Neural cell (in vitro differentiated cells): ENCODE measurements around the gene TMEM272. TPM values are rescaled to one million over a fixed set of nuclear protein-coding genes. Genes with fewer than 3 reads are reported as not detected.

Experiments
- H2AFZ ChIP-seq: fragments of 200-600, 300-800 bp; sonication (generic), shearing (Covaris generic); 2 replicates; pipeline ENCODE4 v1.6.0; 2014; ENCODE audit warnings: low read depth, mild to moderate bottlenecking, antibody characterized with exemption, low read length, moderate library complexity
- H3F3A ChIP-seq: fragments of 200-600 bp; shearing (Covaris generic); 2 replicates; pipeline ENCODE4 v1.6.1; 2016; ENCODE audit warnings: mild to moderate bottlenecking, moderate library complexity, mixed read lengths, antibody characterized with exemption, low read length; ENCODE audit not compliant: insufficient read depth, poor library complexity, severe bottlenecking
- H3K27ac ChIP-seq: fragments of 200-600, 300-800 bp; sonication (generic), shearing (Covaris generic); 2 replicates; pipeline ENCODE4 v1.5.1; 2014; ENCODE audit warnings: mild to moderate bottlenecking, low read length, moderate library complexity
- H3K27me3 ChIP-seq: fragments of 300-800, 200-600 bp; sonication (generic), shearing (Covaris generic); 2 replicates; pipeline ENCODE4 v1.6.0; 2014; ENCODE audit warnings: mild to moderate bottlenecking, low read depth, low read length, moderate library complexity; ENCODE audit not compliant: insufficient read depth
- H3K36me3 ChIP-seq: fragments of 300-800, 200-600 bp; sonication (generic), shearing (Covaris generic); 2 replicates; pipeline ENCODE4 v1.5.1; 2014; ENCODE audit warnings: mild to moderate bottlenecking, antibody characterized with exemption, low read length, moderate library complexity; ENCODE audit not compliant: insufficient read depth
- H3K4me2 ChIP-seq: fragments of 300-800, 200-600 bp; sonication (generic), shearing (Covaris generic); 2 replicates; pipeline ENCODE4 v1.6.0; 2014; ENCODE audit warnings: mild to moderate bottlenecking, low read length
- H3K4me3 ChIP-seq: fragments of 300-800, 200-600 bp; sonication (generic), shearing (Covaris generic); 2 replicates; pipeline ENCODE4 v1.5.1; 2014; ENCODE audit warnings: mild to moderate bottlenecking, low read length, moderate library complexity
- H3K79me2 ChIP-seq: fragments of 200-600 bp; shearing (Covaris generic); replicated peaks from 2 replicates; pipeline ENCODE4 v1.6.0; 2014; ENCODE audit warnings: mild to moderate bottlenecking, low read length, moderate library complexity; ENCODE audit not compliant: insufficient read depth
- H3K9ac ChIP-seq: fragments of 300-800, 200-600 bp; sonication (generic), shearing (Covaris generic); 2 replicates; pipeline ENCODE4 v1.6.1; 2016; ENCODE audit warnings: mild to moderate bottlenecking, low read length, mixed read lengths
- H3K9me2 ChIP-seq: fragments of 200-600 bp; shearing (Covaris generic); 2 replicates; pipeline ENCODE4 v1.6.1; 2016; ENCODE audit warnings: mild to moderate bottlenecking, low read length, mixed read lengths; ENCODE audit not compliant: insufficient read depth
- H3K9me3 ChIP-seq: fragments of 200-600, 300-800 bp; sonication (generic), shearing (Covaris generic); 2 replicates; pipeline ENCODE4 v1.6.1; 2016; ENCODE audit warnings: mild to moderate bottlenecking, mixed run types, low read length, moderate library complexity, mixed read lengths
- H4K20me1 ChIP-seq: fragments of 200-600 bp; shearing (Covaris generic); 2 replicates; pipeline ENCODE4 v1.6.1; 2016; ENCODE audit warnings: mild to moderate bottlenecking, mixed run types; ENCODE audit not compliant: insufficient read depth
- CTCF ChIP-seq: fragments of 450-650 bp; IDR thresholded peaks from 2 replicates; pipeline ENCODE4 v1.5.1; 2014; ENCODE audit warnings: antibody characterized with exemption, mild to moderate bottlenecking, moderate library complexity; ENCODE audit not compliant: poor library complexity, severe bottlenecking
- EP300 ChIP-seq: fragments of 450-650 bp; conservative IDR thresholded peaks from 2 replicates; pipeline ENCODE4 v1.6.1; 2014; ENCODE audit warnings: antibody characterized with exemption, mild to moderate bottlenecking, moderate library complexity; ENCODE audit not compliant: poor library complexity, severe bottlenecking
- EZH2 ChIP-seq: fragments of 200-600, 300-800 bp; shearing (Covaris generic), sonication (generic); IDR thresholded peaks from 2 replicates; pipeline ENCODE4 v1.6.1; 2014; ENCODE audit warnings: antibody characterized with exemption, low read length, borderline replicate concordance, mild to moderate bottlenecking; ENCODE audit not compliant: insufficient read depth, poor library complexity, severe bottlenecking
- MXI1 ChIP-seq: fragments of 450-650 bp; conservative IDR thresholded peaks from 2 replicates; pipeline ENCODE4 v1.6.1; 2014; ENCODE audit warnings: antibody characterized with exemption, mild to moderate bottlenecking; ENCODE audit not compliant: poor library complexity, severe bottlenecking
- POLR2AphosphoS5 ChIP-seq: IDR thresholded peaks from 2 replicates; pipeline ENCODE4 v1.6.1; 2012
- RAD21 ChIP-seq: fragments of 450-650 bp; conservative IDR thresholded peaks from 2 replicates; pipeline ENCODE4 v1.6.1; 2014; ENCODE audit warnings: antibody characterized with exemption, mild to moderate bottlenecking, moderate library complexity
- REST ChIP-seq: IDR thresholded peaks from 2 replicates; pipeline ENCODE4 v1.6.1; 2012; ENCODE audit warnings: borderline replicate concordance
- SMC3 ChIP-seq: fragments of 450-650 bp; conservative IDR thresholded peaks from 2 replicates; pipeline ENCODE4 v1.6.1; 2014; ENCODE audit warnings: antibody characterized with exemption, mild to moderate bottlenecking, moderate library complexity; ENCODE audit not compliant: poor library complexity
- TAF1 ChIP-seq: IDR thresholded peaks from 2 replicates; pipeline ENCODE4 v1.6.1; 2012; ENCODE audit warnings: low read depth
- polyA plus RNA-seq: library from polyadenylated mRNA; depleted of rRNA; stranded (reverse); fragments of >200 nt; gene quantifications from 2 replicates; pipeline ENCODE4 v1.2.3, GENCODE V29; 2014

The TMEM272 gene
- polyA plus RNA-seq, 1 donor from 2014 or later: 0.77 TPM

GRCh38 chr13:51772781-51773180, 72.2 kb downstream of the TMEM272 start:
- Histone ChIP-seq H3K27ac (no peak overlapping the region), H3K79me2 (no peaks in the 10 kb centered on the region), H2AFZ (no peak overlapping the region), H3K9me3 (no peaks in the 10 kb centered on the region), H3K9ac (no peak overlapping the region), H3F3A (no peaks in the 10 kb centered on the region), H3K9me2 (no peaks in the 10 kb centered on the region), H3K4me2 (no peak overlapping the region), H4K20me1 (no peaks in the 10 kb centered on the region), H3K36me3 (no peaks in the 10 kb centered on the region), H3K4me3 (no peak overlapping the region), H3K27me3 (no peaks in the 10 kb centered on the region)
- TF ChIP-seq SMC3: no peak

GRCh38 chr13:51772105-51772455, 72.9 kb downstream of the TMEM272 start:
- H3K9ac ChIP-seq: no peak overlapping the region
- no peaks in the 10 kb centered on the region for H3K9me3 ChIP-seq
- H3K4me2 ChIP-seq: no peak overlapping the region
- no peaks in the 10 kb centered on the region for H3K79me2 ChIP-seq
- no peak overlapping the region for H3K27ac ChIP-seq
- TF ChIP-seq SMC3 (no peak), RAD21 (no peak), REST (no peak)
- no peak overlapping the region for H3K4me3 ChIP-seq
- no peaks in the 10 kb centered on the region for H3K9me2 ChIP-seq
- no peaks in the 10 kb centered on the region for H3K36me3 ChIP-seq
- no peaks in the 10 kb centered on the region for H3F3A ChIP-seq
- H3K27me3 ChIP-seq: no peaks in the 10 kb centered on the region
- no peak overlapping the region for H2AFZ ChIP-seq
- no peaks in the 10 kb centered on the region for H4K20me1 ChIP-seq

GRCh38 chr13:51771418-51772104, 73.4 kb downstream of the TMEM272 start:
- Histone ChIP-seq H3K9me3 (no peaks in the 10 kb centered on the region), H3K27me3 (no peaks in the 10 kb centered on the region), H3K4me3 (no peak overlapping the region), H3K79me2 (no peaks in the 10 kb centered on the region), H3K9me2 (no peaks in the 10 kb centered on the region), H3K27ac (no peak overlapping the region), H3K4me2 (no peak overlapping the region), H2AFZ (no peak overlapping the region), H3K36me3 (no peaks in the 10 kb centered on the region), H4K20me1 (no peaks in the 10 kb centered on the region), H3F3A (no peaks in the 10 kb centered on the region), H3K9ac (no peak overlapping the region)
- TF ChIP-seq POLR2AphosphoS5: no peak
- TF ChIP-seq RAD21: no peak
- no peak for TF ChIP-seq REST
- TF ChIP-seq CTCF: no peak
- no peak for TF ChIP-seq EZH2
- TF ChIP-seq TAF1: no peak
- TF ChIP-seq SMC3: no peak
- no peak for TF ChIP-seq MXI1
- no peak for TF ChIP-seq EP300
